Smooth muscle cell of the pulmonary artery (primary cell): ENCODE data around the gene ARID1B. TPM values are rescaled to one million over a fixed set of nuclear protein-coding genes. Genes with fewer than 3 reads are reported as not detected.

Experiments used
- total RNA-seq: library from RNA; depleted of rRNA; stranded (reverse); fragments of >200 nt; gene quantifications from 2 replicates; pipeline ENCODE4 v1.2.3, GENCODE V29; 2014

The ARID1B gene
- total RNA-seq = 61.4 and 61.6 TPM in 2 replicates

GRCh38 chr6:156776840-156777576 is at the start of gene ARID1B:
Gene ARID1B, plus strand, starts transcription at chr6:156777378. Its CDS starts 303 bp downstream, at chr6:156777681.

